HG03342 (cell line): Measurements from ENCODE around the gene ENTPD8.

Experiments
- ATAC-seq: cut with Tn5 transposase; IDR thresholded peaks from one replicate; pipeline ENCODE4 v1.9.1; 2021; ENCODE audit warnings: mild to moderate bottlenecking, moderate library complexity; ENCODE audit not compliant: unreplicated experiment

Gene ENTPD8

GRCh38 chr9:137447722-137448601 is 6.8 kb upstream of the ENTPD8 start:
- ATAC-seq: no peak

GRCh38 chr9:137446851-137447471 is 5.8 kb upstream of the ENTPD8 start:
- no peak for ATAC-seq

- no peak for ATAC-seq
Observed at GRCh38 chr9:137445930-137446431, 4.8 kb upstream of the ENTPD8 start.

- no peak for ATAC-seq
Observed at GRCh38 chr9:137445275-137445807, 4.2 kb upstream of the ENTPD8 start.

- no peak for ATAC-seq
Observed at GRCh38 chr9:137444106-137444790, 3.1 kb upstream of the ENTPD8 start.

GRCh38 chr9:137441935-137442321 is 771 bp upstream of the ENTPD8 start:
- no peak for ATAC-seq

GRCh38 chr9:137439158-137439714 is 1.9 kb downstream of the ENTPD8 start:
- no peak for ATAC-seq

GRCh38 chr9:137438591-137439157 is 2.5 kb downstream of the ENTPD8 start:
- no peak for ATAC-seq

GRCh38 chr9:137437691-137438590 is 3.2 kb downstream of the ENTPD8 start:
- no peak for ATAC-seq

GRCh38 chr9:137436761-137437600 is 4.2 kb downstream of the ENTPD8 start:
- no peak for ATAC-seq

- ATAC-seq: no peak
Observed at GRCh38 chr9:137435980-137436760, 5.0 kb downstream of the ENTPD8 start.

- ATAC-seq: no peak
Observed at GRCh38 chr9:137435381-137435891, 5.7 kb downstream of the ENTPD8 start.

GRCh38 chr9:137434498-137435380 is 6.4 kb downstream of the ENTPD8 start:
- no peak for ATAC-seq

GRCh38 chr9:137433916-137434431 is 7.2 kb downstream of the ENTPD8 start:
- ATAC-seq: no peak

- ATAC-seq: no peak
Observed at GRCh38 chr9:137433349-137433915, 7.7 kb downstream of the ENTPD8 start.

- ATAC-seq: no peak
Observed at GRCh38 chr9:137432687-137433348, 8.3 kb downstream of the ENTPD8 start.
